ENCODE measurements around the gene GATC.

GRCh38 chr12:120469450-120470149 lies 23.4 kb downstream of the GATC start, which contains the start of gene SRSF9:
- TF ChIP-seq CTCF (IDR thresholded peaks at IDR 0.05) = peak; percentile 89 to 94 (median 94)
- TF ChIP-seq POLR2A (IDR thresholded peaks at IDR 0.05) = peak; percentile 76
